Activated CD4-positive, alpha-beta memory T cell treated with anti-CD3 and anti-CD28 coated beads for 36 hours (primary cell): Measurements from ENCODE around the gene IGF2BP2. TPM values are rescaled to one million over a fixed set of nuclear protein-coding genes. Genes with fewer than 3 reads are reported as not detected.
"Not testable (repeated sequence)": the region's sequence is repeated elsewhere in the genome, so short reads cannot be mapped to it uniquely, and the experiment has no call there.

Experiments
- CTCF ChIA-PET: fragments of 350-600 bp; sonication (Branson Sonifier 250); formaldehyde crosslinking; loops from one replicate; lab custom pipeline; 2021; ENCODE audit warnings: antibody characterized with exemption, inconsistent platforms; lab: Charles Lee
- POLR2A ChIA-PET: fragments of 350-600 bp; sonication (Branson Sonifier 250); formaldehyde crosslinking; loops from one replicate; lab custom pipeline; 2021; ENCODE audit warnings: antibody characterized with exemption; lab: Charles Lee
- DNase-seq: peaks from one replicate; pipeline ENCODE4 v3.0.0-alpha.2; 2020
- H3K27ac Mint-ChIP-seq: one replicate; pipeline ENCODE4 v1.8.0; 2021; ENCODE audit warnings: mixed read lengths
- H3K27me3 Mint-ChIP-seq: one replicate; pipeline ENCODE4 v1.8.0; 2021; ENCODE audit warnings: mixed read lengths
- H3K36me3 Mint-ChIP-seq: one replicate; pipeline ENCODE4 v1.8.0; 2021; ENCODE audit warnings: mixed read lengths
- H3K4me1 Mint-ChIP-seq: one replicate; pipeline ENCODE4 v1.8.0; 2021; ENCODE audit warnings: low read depth, mixed read lengths
- H3K4me3 Mint-ChIP-seq: one replicate; pipeline ENCODE4 v1.8.0; 2021; ENCODE audit warnings: mild to moderate bottlenecking, mixed read lengths
- H3K9me3 Mint-ChIP-seq: one replicate; pipeline ENCODE4 v1.8.0; 2021; ENCODE audit warnings: mixed read lengths
- intact Hi-C: fragments of 100-400 bp; cut with micrococcal nuclease; formaldehyde crosslinking; loops from one replicate; pipeline ENCODE4 v1.15.1; 2023
- total RNA-seq, 2 experiments: library from RNA; stranded (reverse); gene quantifications; one replicate each; pipeline ENCODE4 v1.2.3, GENCODE V29; 2021

The IGF2BP2 gene
- total RNA-seq, 2 experiments from 2014 or later, result 0.29 to 0.55 TPM

GRCh38 chr3:185853771-185854170 is 28.9 kb upstream of the IGF2BP2 start:
- H3K36me3 Mint-ChIP-seq, POLR2A ChIA-PET, DNase-seq, H3K27ac Mint-ChIP-seq, H3K4me1 Mint-ChIP-seq, intact Hi-C loops, H3K4me3 Mint-ChIP-seq, H3K27me3 Mint-ChIP-seq: not testable (repeated sequence)
- H3K9me3 Mint-ChIP-seq, result peaks cover 11% of the 10 kb centered on the region
- CTCF ChIA-PET, result interaction anchor here (1.0 kb wide), 1 partner anchor 194 kb away, joined by 5 read pairs; no protein-coding TSS in a partner anchor

- ChIA-PET CTCF (no interaction called here), POLR2A (no interaction called here)
- Mint-ChIP-seq H3K4me3 (no peak overlapping the region), H3K36me3 (peaks cover 3% of the 10 kb centered on the region), H3K27ac (no peak overlapping the region), H3K9me3 (peaks cover 11% of the 10 kb centered on the region), H3K27me3 (peaks cover 2% of the 10 kb centered on the region), H3K4me1 (no peaks in the 10 kb centered on the region)
- intact Hi-C loops, result no loop called here
- DNase-seq, result no peak
Measured at GRCh38 chr3:185852635-185853034, 27.8 kb upstream of the IGF2BP2 start.

- intact Hi-C loops, result no loop called here
- no peak overlapping the region for H3K27ac Mint-ChIP-seq
- H3K27me3 Mint-ChIP-seq, result peaks cover 4% of the 10 kb centered on the region
- peaks cover 10% of the 10 kb centered on the region for H3K9me3 Mint-ChIP-seq
- POLR2A ChIA-PET, result no interaction called here
- peaks cover 3% of the 10 kb centered on the region for H3K36me3 Mint-ChIP-seq
- no peak for DNase-seq
- no peaks in the 10 kb centered on the region for H3K4me1 Mint-ChIP-seq
- CTCF ChIA-PET, result no interaction called here
- H3K4me3 Mint-ChIP-seq, result no peak overlapping the region
Measured at GRCh38 chr3:185851959-185852358, 27.1 kb upstream of the IGF2BP2 start.

GRCh38 chr3:185851046-185851445 is 26.2 kb upstream of the IGF2BP2 start:
- POLR2A ChIA-PET, result no interaction called here
- peaks cover 4% of the 10 kb centered on the region for H3K27me3 Mint-ChIP-seq
- intact Hi-C loops, result no loop called here

GRCh38 chr3:185847506-185847905 is 22.7 kb upstream of the IGF2BP2 start:
- H3K4me3 Mint-ChIP-seq, result no peak overlapping the region
- POLR2A ChIA-PET, result no interaction called here
- H3K36me3 Mint-ChIP-seq, result no peaks in the 10 kb centered on the region
- H3K27ac Mint-ChIP-seq, result no peak overlapping the region
- H3K4me1 Mint-ChIP-seq, result no peaks in the 10 kb centered on the region
- CTCF ChIA-PET, result no interaction called here
- DNase-seq, result no peak
- no peaks in the 10 kb centered on the region for H3K9me3 Mint-ChIP-seq
- intact Hi-C loops, result no loop called here
- H3K27me3 Mint-ChIP-seq, result peaks cover 12% of the 10 kb centered on the region

More at GRCh38 chr3:185851046-185851445, 26.2 kb upstream of the IGF2BP2 start:
- CTCF ChIA-PET, result no interaction called here
- H3K27ac Mint-ChIP-seq, result no peak overlapping the region
- no peak for DNase-seq
- H3K4me1 Mint-ChIP-seq, result no peaks in the 10 kb centered on the region
- H3K9me3 Mint-ChIP-seq, result peaks cover 1% of the 10 kb centered on the region
- no peak overlapping the region for H3K4me3 Mint-ChIP-seq
- H3K36me3 Mint-ChIP-seq, result peaks cover 1% of the 10 kb centered on the region

GRCh38 chr3:185846037-185846436 is 21.2 kb upstream of the IGF2BP2 start:
- CTCF ChIA-PET, result no interaction called here
- H3K36me3 Mint-ChIP-seq, result no peaks in the 10 kb centered on the region
- POLR2A ChIA-PET, result no interaction called here

GRCh38 chr3:185844051-185844450 is 19.2 kb upstream of the IGF2BP2 start:
- Mint-ChIP-seq H3K27ac (no peak overlapping the region), H3K36me3 (no peaks in the 10 kb centered on the region), H3K9me3 (no peaks in the 10 kb centered on the region), H3K27me3 (peaks cover 13% of the 10 kb centered on the region), H3K4me3 (no peak overlapping the region), H3K4me1 (no peaks in the 10 kb centered on the region)
- intact Hi-C loops, result no loop called here
- POLR2A ChIA-PET, result no interaction called here
- no peak for DNase-seq
- CTCF ChIA-PET, result interaction anchor here (0.6 kb wide), 1 partner anchor 182 kb away, joined by 3 read pairs; no protein-coding TSS in a partner anchor

More at GRCh38 chr3:185846037-185846436, 21.2 kb upstream of the IGF2BP2 start:
- intact Hi-C loops, result no loop called here
- no peak for DNase-seq
- Mint-ChIP-seq H3K4me1 (no peaks in the 10 kb centered on the region), H3K27me3 (peaks cover 13% of the 10 kb centered on the region), H3K9me3 (no peaks in the 10 kb centered on the region), H3K4me3 (no peak overlapping the region), H3K27ac (no peak overlapping the region)

GRCh38 chr3:185843635-185844034 is 18.8 kb upstream of the IGF2BP2 start:
- Mint-ChIP-seq H3K9me3 (no peaks in the 10 kb centered on the region), H3K27me3 (peaks cover 12% of the 10 kb centered on the region), H3K36me3 (no peaks in the 10 kb centered on the region), H3K4me3 (no peak overlapping the region), H3K4me1 (no peaks in the 10 kb centered on the region), H3K27ac (no peak overlapping the region)
- no peak for DNase-seq
- POLR2A ChIA-PET, result no interaction called here
- intact Hi-C loops, result no loop called here
- CTCF ChIA-PET, result interaction anchor here (0.6 kb wide), 1 partner anchor 182 kb away, joined by 3 read pairs; no protein-coding TSS in a partner anchor

GRCh38 chr3:185843126-185843525 is 18.3 kb upstream of the IGF2BP2 start:
- Mint-ChIP-seq H3K27me3 (peaks cover 12% of the 10 kb centered on the region), H3K4me1 (no peaks in the 10 kb centered on the region), H3K9me3 (no peaks in the 10 kb centered on the region), H3K4me3 (no peak overlapping the region), H3K27ac (no peak overlapping the region), H3K36me3 (no peaks in the 10 kb centered on the region)
- DNase-seq, result no peak
- CTCF ChIA-PET, result no interaction called here
- POLR2A ChIA-PET, result no interaction called here
- intact Hi-C loops, result no loop called here

- no peaks in the 10 kb centered on the region for H3K36me3 Mint-ChIP-seq
- H3K4me1 Mint-ChIP-seq, result no peaks in the 10 kb centered on the region
- CTCF ChIA-PET, result no interaction called here
- intact Hi-C loops, result no loop called here
- POLR2A ChIA-PET, result no interaction called here
- DNase-seq, result no peak
- H3K9me3 Mint-ChIP-seq, result no peaks in the 10 kb centered on the region
- peaks cover 10% of the 10 kb centered on the region for H3K27me3 Mint-ChIP-seq
- no peak overlapping the region for H3K4me3 Mint-ChIP-seq
- no peak overlapping the region for H3K27ac Mint-ChIP-seq
Measured at GRCh38 chr3:185842241-185842640, 17.4 kb upstream of the IGF2BP2 start.

- H3K4me1 Mint-ChIP-seq, H3K4me3 Mint-ChIP-seq, H3K27me3 Mint-ChIP-seq, CTCF ChIA-PET, H3K9me3 Mint-ChIP-seq, intact Hi-C loops, H3K36me3 Mint-ChIP-seq, DNase-seq, H3K27ac Mint-ChIP-seq: not testable (repeated sequence)
- POLR2A ChIA-PET, result interaction anchor here (0.6 kb wide), 1 partner anchor 216 kb away, joined by 3 read pairs; no protein-coding TSS in a partner anchor
Measured at GRCh38 chr3:185838417-185838989, 13.7 kb upstream of the IGF2BP2 start.

GRCh38 chr3:185837414-185837813 is 12.6 kb upstream of the IGF2BP2 start:
- intact Hi-C loops, result no loop called here
- no peaks in the 10 kb centered on the region for H3K9me3 Mint-ChIP-seq
- POLR2A ChIA-PET, result no interaction called here
- no peaks in the 10 kb centered on the region for H3K36me3 Mint-ChIP-seq
- H3K4me3 Mint-ChIP-seq, result no peak overlapping the region
- peaks cover 11% of the 10 kb centered on the region for H3K27me3 Mint-ChIP-seq
- CTCF ChIA-PET, result no interaction called here
- H3K4me1 Mint-ChIP-seq, result no peaks in the 10 kb centered on the region
- DNase-seq, result no peak
- no peak overlapping the region for H3K27ac Mint-ChIP-seq

GRCh38 chr3:185831990-185832389 is 7.1 kb upstream of the IGF2BP2 start:
- ChIA-PET POLR2A (no interaction called here), CTCF (no interaction called here)
- DNase-seq, result no peak
- intact Hi-C loops, result no loop called here
- Mint-ChIP-seq H3K36me3 (no peaks in the 10 kb centered on the region), H3K4me1 (no peaks in the 10 kb centered on the region), H3K9me3 (no peaks in the 10 kb centered on the region), H3K4me3 (no peak overlapping the region), H3K27me3 (peaks cover 38% of the 10 kb centered on the region), H3K27ac (no peak overlapping the region)
